Activated T-helper 9 cell treated with anti-CD3 and anti-CD28 coated beads, Interleukin-2, amount 50 U/mL, for 16 hours (primary cell): ENCODE data around the gene MAN1C1.

Experiments
- DNase-seq: peaks from one replicate; pipeline ENCODE4 v3.0.0-alpha.2; 2020; ENCODE audit warnings: low read depth

MAN1C1 gene

DNA sequence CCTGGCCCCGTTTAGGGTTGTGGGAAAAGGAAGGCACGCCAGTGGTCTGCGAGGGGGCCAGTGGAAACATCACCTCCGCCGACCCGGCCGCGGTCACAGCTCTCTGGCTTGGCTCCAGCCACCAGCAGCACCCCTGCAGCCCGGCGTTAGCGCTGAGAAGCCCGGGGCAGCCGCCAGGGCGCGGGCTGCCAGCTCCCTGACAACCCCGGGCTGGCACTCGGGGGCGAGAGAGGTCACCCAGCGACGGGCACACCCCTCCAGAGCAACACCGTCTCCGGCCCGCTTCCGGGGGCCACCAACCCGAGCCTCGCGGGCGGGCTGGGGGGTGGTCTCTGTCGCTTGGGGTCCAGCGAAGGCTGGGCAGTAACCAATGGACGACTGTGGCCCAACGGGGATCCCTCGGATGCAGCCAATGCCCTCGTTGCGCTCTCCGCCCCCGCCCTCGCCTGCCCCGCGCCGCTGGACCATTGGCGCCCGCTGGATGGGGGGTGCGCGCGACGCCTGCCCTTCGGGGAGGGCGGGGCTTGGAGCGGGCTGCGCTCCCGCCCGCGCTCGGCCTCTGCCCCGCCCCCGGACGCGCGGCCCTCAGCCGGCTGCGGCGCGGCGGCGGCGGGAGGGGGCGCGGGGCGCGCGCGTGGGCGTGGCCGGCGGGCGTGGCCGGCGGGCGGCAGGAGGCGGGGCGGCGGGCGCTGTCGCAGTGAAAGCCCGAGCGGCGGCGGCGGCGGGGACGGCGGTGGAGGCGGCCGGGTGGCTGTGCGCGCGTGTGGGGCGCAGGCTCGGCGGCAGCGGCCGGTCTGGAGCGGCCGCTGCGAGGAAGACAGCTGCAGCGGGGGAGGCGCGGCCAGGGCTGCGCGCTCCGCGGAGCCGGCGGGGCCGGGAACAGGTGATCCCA lies at the start of gene MAN1C1:
Gene MAN1C1, plus strand, starts transcription at position 697 of the 892 bp plus-strand sequence. CDS start 1,007 bp downstream, outside the sequence.
- DNase-seq: peak; percentile 73

DNA sequence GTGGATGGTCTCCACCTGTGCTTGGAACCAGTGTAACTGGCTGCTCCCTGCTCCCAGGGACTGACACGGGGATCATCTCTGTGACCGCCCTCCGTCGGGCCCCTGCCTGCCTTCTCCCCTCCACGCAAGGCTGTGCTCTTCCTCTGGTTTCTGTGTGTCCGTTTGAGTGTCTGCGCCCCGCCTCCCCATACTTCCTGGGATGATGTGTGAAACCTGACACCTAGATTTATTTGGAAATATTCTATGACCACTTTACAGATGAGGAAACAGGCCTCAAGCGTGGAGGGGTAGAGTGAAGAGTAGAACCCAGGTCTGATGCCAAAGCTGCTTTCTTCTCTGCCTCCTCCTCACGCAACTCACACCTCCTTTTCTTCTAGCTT lies 48.9 kb upstream of the MAN1C1 start:
- DNase-seq: no peak

DNA sequence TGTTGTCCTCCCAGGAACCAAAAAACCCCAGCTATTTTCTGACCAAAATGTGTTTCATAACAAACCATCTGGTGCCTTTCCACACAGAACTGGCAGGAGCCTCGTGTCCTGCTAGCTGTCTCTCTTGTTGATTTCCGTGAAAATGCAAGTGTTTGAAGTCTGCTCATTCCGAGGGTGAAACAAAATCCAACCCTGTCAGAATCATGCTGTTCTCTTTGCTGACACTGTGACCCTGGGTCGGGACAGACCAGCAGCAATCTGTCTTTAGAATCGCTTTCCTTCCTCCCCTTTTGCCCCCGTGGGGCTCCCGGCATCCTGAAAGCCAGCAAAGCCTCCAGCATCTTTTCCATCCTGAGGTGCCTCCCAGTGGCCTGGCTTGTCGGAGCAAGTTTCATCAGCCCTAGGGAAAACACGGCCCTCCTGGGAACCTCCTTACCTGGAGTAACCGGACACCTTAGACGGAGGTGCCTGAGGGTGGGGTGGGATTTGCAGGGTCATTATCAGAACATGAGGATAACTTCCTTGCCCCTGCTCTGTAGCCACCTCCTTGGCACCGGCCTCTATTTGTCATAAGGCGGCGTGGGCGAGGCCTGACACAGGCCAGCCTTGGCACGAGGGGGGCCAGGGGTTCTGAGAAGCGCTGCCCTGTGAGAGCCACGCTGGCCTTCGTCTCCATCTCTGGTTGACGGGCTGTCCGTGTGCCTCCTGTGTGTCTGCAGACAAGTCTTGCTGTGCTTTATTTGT lies 48.3 kb upstream of the MAN1C1 start:
- no peak for DNase-seq

DNA sequence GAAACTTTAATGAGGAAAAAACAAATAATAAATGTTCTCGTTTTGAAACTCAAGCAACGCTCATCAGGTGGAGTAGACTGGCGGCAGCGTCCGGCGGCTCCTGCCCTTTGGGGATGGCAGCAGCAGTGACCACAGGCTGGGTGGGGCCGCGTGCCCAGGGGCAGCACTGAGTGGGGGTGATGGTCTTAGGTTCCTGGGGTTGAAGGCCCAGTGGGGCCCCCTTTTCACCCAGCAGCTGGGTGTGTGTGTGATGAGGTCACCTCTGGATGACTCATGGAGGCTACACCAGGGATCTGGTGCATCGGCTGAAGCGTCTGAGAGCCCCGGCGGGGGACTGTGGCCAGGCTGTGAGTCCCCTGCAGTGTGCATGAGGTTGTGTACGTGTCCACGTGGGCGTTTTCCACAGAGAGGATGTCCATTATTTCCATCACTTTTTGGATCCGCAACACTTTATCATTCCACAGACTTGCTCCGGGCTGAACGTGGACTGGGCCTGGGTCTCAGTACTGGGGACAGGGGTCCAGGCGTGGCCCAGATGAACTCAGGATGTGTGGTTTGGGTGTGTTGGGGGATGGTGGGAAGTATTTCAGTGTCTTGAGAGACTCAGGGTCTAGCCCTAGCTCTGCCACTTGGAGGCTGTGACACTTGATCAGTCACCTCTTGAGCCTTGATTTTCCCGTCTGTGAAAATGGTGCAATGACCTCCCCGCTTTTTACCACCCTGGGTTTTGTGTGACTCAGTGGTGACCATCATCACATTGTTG lies 47.6 kb upstream of the MAN1C1 start:
- no peak for DNase-seq

DNA sequence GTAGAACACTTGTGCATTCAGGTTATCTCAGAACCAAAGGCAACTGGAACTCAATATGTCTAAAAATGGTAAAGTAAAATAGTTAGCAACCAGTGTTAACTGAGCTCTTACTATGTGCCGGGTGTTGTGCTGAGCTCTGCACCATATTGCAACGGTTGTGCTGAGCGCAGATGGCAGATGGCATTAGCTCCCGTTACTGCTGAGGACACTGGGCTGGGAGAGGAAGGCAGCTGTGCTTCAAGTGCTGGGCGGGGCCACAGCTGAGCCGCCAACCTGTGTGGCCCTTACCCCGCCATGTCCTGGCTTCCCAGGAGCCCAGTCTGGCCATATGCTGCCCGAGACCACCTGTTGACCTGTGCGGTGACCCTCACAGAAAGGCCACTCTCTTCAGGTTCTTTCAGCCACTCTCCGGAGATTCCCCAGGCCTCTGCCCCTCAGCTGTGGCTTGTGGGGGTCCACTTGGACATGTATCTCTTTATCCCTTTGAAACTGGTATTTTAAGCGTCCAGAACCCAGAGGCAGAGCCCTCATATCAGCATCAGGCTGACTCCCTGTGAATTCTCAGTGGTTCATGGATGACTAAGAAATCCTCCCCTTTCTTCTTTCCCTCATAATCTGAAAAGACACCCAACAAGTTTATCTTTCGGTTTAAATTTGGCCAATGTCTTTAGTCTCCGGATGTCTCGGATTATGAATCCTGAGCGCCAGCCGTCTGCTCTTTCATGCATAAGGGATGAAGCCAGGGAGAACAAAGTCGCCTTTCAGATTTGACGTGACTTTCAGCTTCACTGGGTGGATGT lies 46.8 kb upstream of the MAN1C1 start:
- no peak for DNase-seq

DNA sequence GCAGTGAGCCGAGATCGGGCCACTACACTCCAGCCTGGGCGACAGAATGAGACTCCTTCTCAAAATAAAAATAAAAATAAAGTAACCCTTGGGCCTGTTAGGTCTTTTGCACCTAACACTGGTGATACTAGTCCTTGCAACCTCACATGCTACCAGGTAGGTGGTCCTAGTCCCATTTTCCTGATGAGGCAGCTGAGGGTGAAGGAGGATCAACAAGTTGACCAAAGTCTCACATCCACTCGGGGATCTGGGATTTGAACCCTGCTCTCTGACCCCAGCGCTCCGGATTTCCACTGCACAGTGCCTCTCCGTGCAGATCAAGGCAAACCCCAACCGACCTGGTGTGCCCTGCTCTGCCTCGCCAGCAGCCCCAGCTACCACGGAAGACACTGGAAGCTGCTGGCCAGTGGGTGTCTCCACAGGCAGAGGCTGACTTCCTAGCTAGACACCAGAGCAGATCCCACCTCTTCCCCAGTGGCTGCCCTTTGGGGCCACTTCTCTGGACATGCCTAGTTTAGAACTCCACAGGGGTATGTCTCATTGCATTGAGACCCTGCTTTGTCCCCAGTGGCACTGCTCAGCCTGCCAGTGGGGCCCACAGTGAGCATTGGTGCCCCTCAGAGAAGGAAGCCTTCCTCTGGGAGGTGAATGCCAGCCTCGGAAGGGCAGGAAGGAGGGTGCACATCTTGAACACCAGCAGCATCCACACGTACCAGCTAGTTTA lies 45.6 kb upstream of the MAN1C1 start:
- DNase-seq: no peak

DNA sequence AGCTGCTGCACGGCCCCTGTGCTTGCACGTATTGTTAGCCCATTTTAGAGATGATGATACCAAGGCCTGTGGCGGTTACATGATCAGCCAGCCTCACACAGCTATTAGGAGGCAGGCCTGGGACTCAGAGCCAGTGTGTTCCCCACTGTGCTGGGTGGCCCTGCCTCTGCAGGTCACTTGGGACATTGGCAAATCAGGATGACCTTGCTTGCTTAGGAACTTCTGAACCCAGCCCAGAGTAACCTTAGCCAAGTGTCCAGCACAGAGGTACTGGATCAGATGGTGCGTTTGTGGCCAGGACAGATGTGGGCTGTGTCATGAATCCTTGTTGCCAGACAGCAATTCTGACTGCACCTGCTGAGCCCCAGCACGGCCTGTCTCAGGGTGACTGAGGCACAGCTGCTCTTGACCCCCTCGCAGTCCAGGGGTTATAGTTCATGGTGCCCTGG lies 45.0 kb upstream of the MAN1C1 start:
- DNase-seq: no peak

DNA sequence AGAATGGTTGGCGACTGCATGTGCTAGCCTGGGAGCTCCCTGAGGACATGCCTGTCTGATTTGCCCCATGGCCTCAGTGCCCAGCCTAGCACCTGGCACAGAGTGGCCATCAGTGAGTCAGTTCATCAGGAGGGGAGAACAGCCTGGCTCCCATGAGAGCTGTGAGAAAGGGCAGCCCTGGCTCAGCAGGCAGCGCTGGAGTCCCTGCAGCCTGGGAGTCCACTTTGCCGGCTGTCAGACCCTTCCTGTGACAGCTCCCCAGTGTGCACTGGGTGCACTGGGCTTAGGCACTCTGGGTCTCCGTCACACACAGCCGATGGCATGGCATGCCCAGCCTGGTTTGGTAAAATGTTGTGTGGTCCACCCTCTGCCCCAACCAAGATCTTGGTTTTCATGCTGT lies 44.5 kb upstream of the MAN1C1 start:
- no peak for DNase-seq

DNA sequence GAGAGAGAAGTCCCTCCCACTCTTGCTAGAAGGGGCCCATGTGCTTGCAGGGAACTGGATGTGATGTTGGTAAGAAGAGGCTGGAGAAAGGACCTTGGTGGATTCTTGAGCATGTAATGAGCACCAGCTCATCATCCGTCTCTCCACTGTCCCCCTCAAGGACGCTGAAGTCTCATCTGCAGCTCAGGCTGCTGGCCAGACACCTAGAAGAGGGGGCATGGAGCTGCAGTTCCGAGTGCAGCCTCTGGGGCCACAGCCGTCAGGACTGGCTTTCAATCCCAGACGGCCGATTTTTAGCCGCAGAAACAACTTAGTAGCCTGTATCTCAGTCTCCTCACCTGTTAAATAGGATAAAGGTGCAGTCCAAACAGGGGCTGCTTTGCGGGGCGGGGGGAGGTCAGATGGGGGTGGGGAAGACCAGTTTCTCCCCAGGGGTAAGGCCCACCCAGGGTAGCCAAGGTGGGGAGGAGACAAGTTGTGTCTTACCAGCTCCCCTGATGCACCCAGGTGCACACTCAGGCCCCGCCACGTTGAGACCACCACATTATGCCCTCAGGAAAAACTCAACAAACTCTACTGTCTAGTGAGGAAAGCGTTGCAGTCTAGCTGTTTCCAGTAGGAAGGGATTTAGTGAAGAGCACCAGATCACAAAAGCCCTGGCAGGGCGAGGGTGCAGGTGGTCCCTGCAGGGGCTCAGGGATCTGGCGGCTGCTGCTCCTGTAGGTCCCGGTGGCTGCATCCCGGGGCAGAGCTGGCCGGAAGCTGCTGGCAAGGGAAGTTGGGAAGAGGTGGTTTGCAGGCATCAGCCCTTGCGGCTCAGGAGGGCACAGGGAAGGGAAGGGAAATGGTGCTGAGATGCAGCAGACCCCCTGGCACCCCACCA lies 43.6 kb upstream of the MAN1C1 start:
- DNase-seq: peak; percentile 16

DNA sequence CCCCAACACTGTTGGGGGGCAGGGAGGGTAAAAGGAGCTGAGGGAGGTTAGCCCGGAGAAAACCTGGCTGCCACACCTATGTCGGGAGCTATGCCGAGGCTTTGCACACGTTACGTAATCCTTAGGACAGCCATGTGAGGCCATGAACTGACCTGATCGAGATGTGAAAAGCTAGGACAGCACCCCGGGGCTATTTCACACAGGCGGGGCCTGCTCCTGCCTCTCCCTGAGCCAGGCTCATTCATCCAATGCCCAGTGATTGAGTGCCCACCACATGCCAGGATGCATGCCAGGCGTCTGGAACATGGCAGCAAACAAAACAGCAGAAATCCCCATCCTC lies 43.0 kb upstream of the MAN1C1 start:
- DNase-seq: no peak

DNA sequence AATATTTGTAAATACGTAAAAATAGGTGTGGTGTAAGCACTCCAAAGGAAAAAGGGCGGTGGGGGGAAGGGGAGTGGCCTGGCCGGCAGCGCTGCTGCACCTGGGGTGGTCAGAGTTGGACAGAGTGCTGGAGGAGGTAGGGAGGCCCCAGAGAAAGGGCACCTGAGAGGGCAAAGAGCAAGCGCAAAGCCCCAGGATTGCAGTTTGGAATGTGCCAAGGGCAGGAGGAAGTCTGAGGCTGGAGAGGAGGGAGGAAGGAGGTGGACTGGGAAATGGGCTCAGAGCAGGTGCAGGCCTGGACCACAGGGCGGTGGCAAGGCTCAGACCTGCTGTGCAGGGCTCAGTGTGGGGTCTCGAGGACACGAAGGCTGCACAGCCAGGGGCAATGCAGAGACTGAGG lies 42.6 kb upstream of the MAN1C1 start:
- no peak for DNase-seq

DNA sequence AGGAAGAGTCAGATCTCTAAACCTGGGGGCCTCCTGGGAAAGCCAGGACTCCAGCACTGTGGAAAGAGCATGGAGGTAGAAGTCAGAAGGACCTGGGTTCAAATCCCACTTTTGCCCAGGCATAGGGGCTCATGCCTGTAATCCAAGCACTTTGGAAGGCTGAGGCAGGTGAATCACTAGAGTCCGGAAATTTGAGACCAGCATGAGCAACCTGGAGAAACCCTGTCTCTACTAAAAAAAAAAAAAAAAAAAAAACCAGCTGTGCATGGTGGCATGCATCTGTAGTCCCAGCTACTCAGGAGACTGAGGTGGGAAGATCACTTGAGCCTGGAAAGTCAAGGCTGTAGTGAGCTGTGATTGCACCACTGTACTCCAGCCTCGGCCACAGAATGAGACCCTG lies 41.4 kb upstream of the MAN1C1 start:
- DNase-seq: no peak

DNA sequence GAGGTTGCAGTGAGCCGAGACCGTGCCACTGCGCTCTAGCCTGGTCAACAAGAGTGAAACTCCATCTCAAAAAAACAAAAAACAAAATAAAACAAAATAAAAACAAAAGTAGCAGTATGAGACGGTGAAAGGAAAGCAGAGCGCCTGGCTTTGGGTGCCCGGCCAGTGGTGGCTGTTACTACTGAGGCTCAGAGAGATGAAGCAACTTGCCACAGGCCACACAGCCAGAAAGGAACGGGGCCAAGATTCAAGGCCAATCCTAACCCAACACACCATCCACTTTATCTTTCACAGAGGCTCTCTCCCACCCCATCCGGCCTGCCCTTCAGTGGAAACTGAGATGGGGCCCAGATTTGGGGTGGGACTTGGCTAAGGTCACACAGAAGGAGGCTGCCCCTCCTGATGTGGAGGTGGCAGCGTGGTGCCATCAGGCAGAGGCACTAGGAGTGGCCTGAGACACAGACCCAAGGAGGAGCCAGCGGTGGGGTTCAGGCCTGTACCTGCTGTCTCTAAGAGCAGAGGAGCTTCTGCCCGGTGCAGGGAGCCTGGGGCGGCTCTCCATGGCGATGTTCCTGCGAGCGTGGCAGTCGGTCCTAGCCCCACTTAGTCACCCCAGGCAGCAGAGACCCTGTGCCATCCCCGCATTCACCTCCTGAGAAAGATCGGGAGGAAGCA lies 40.0 kb upstream of the MAN1C1 start:
- DNase-seq: no peak

DNA sequence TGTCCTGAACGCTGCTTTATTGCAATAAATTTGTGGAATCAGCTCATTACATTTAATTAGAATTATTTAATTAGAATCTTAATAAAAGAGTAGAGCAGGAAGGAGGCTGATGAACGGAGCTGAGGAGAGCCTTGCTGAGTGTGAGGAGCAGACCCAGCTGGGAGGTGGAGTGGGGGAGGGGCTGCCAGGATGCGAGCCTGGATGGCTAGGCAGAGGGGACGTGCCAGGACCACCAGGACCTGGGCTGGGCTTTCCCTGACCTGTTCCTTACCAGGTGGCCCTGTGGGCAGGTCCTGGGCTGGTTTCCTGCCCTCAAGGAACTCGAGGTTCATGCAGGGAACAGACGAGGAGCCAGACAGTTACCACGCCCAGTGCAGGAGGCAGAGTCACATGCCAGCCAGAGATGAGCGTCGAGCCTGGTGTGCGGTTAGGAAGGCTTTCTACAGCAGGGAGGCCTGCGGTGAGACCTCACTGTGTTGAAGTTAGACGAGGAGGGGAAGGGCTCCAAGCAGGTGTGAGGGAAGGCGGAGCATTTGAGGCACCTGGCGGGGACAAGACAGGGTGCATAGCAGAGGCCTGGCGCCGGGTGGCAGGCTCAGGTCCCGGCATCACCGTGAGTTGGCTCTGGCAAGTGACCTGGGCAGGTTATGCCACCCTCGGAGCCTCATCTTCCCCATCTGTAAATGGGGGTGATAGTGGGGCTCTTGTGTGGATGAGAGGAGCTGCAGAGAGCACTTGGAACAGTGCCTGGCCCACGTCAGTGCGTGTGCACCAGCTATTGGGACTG lies 39.3 kb upstream of the MAN1C1 start:
- no peak for DNase-seq

DNA sequence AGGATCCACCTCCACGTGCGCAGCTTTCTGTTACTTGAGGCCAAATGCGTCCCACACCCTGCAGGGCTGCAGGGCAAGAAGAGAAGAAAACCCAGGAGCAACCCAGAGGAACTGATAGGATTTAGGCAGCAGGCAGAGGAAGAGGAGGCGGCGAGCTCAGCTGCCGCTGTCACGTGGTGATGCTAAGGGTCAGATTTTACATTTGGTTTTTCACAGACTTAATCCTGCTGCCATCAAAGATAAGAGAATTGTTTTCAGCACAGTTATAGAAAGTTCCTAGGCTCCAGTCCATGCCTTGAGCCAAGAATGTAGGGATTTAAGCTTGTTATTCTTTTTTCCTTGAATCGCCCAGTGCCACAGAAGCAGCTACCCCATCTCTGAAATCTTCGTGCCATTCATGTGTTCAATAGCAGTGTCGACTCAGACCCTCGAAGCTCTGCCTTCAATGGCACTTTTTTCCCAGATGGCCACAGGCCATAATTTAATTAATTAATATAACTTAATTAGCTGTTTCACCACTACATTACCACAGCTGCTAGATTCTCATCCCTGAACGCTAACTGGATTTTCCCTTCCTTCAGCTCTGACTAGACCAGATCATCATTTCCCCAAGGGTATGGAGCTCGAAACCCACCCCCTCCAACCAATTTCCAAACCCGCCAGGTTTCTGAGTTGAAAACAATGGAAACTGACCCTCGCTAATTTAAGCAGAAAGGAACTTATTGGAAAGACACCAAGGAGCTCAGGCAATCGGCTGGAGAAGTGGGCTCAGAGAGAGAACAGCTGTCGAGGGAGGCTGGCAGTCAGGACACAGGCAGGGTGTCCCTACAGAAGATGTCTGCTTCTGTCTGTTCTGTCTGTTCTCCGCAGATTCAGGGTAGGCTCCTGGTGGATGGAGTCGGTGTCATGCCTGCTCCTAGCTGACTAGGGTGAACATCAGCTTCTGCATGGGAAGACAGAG lies 37.0 kb upstream of the MAN1C1 start:
- no peak for DNase-seq

DNA sequence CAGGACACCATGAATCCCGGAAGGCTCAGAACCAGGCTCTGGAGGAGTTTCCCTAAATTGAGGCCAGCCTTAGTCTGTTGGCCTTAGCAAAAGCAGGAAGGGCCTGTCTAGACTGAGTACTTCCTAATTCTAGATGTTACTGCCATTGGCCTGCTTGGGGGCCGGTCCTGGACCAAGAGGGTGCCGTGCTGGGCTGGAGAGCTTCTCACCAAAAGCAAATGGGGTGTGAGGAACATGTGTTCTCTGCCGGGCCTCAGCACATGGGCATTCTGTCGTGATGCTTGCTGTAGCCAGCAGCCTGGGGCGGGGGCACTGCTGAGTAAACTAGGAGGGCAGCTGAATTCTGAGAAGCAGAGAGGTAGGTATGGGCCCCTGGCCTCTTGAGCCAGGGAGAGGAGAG lies 35.7 kb upstream of the MAN1C1 start:
- no peak for DNase-seq

DNA sequence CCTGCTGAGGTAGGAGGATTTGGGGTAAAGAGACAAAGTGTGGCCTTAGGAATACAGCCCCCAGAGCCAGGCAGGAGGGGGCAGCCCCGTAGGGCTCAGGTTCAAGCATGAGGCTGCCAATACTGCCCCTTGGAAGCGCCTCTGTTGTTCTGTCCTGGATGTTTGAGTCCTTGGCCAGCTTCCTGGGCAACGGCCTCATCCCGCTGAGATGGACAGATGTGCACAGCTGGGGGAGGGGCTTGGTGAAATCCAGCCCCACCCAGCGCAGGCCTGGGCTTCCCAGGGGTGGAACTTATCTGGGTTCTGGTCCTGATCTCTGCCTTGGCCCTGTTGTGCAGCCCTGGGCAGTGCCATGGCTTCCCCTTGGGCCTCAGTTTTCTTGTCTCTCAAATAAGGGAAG lies 34.8 kb upstream of the MAN1C1 start:
- DNase-seq: no peak
